GM12873 (cell line): ENCODE results near the gene CDK5RAP2.

ENCODE experiments used
- CTCF ChIP-seq: IDR thresholded peaks from 2 replicates; pipeline ENCODE4 v1.5.1; 2012; ENCODE audit warnings: low read depth, mild to moderate bottlenecking, moderate library complexity, low read length, control low read depth; ENCODE audit not compliant: insufficient read depth; ENCODE audit errors: missing control alignments

Gene CDK5RAP2

DNA sequence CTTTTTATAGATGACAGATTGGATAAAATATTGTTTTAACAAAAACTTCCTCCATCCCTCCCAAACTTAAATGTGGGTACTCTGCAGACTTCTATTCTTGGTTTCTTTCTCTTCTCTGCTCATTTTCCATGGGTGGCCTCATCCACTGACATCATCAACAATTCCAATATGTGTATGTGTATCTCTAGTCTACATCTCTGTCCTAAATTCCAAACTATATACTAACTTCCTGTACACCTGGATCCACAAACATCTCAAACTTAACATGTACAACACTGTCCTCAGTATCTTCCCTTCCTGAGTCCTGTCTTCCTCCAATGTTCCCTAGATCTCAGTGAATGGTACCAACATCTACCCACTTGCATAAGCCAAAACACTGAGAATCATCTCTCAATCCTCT, 28.5 kb upstream of the CDK5RAP2 start:
- TF ChIP-seq CTCF, result no peak

GRCh38 chr9:120603591-120603990, 23.6 kb upstream of the CDK5RAP2 start:
- no peak for TF ChIP-seq CTCF

GRCh38 chr9:120603010-120603409, 23.0 kb upstream of the CDK5RAP2 start:
- TF ChIP-seq CTCF, result no peak

DNA sequence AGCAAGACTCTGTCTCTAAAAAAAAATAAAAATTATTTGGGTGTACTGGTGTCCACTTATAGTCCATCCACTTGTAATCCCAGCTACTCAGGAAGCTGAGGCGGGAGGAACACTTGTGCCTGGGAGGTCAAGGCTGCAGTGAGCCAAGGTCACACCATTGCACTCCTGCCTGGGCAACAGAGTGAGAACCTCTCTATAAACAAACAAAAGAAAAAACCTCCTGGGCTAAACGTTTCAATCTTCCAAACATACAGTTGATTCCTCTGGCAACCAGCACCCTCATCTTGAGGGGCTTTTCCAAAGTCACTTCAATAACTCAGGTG, 13.9 kb upstream of the CDK5RAP2 start:
- no peak for TF ChIP-seq CTCF

GRCh38 chr9:120593250-120593954, 13.4 kb upstream of the CDK5RAP2 start:
- no peak for TF ChIP-seq CTCF

- no peak for TF ChIP-seq CTCF
These were observed 12.2 kb upstream of the CDK5RAP2 start for GRCh38 chr9:120592210-120592609.

GRCh38 chr9:120587328-120587727, 7.4 kb upstream of the CDK5RAP2 start:
- TF ChIP-seq CTCF, result no peak

GRCh38 chr9:120583958-120584369, 4.0 kb upstream of the CDK5RAP2 start:
- no peak for TF ChIP-seq CTCF
